GM19193 (cell line): ENCODE measurements around the gene MIER1.

Source experiments
- POLR2A ChIP-seq: IDR thresholded peaks from 4 replicates; pipeline ENCODE4 v1.6.1; 2011; ENCODE audit not compliant: insufficient read depth, insufficient read length; ENCODE audit errors: extremely low read depth

The MIER1 gene

DNA sequence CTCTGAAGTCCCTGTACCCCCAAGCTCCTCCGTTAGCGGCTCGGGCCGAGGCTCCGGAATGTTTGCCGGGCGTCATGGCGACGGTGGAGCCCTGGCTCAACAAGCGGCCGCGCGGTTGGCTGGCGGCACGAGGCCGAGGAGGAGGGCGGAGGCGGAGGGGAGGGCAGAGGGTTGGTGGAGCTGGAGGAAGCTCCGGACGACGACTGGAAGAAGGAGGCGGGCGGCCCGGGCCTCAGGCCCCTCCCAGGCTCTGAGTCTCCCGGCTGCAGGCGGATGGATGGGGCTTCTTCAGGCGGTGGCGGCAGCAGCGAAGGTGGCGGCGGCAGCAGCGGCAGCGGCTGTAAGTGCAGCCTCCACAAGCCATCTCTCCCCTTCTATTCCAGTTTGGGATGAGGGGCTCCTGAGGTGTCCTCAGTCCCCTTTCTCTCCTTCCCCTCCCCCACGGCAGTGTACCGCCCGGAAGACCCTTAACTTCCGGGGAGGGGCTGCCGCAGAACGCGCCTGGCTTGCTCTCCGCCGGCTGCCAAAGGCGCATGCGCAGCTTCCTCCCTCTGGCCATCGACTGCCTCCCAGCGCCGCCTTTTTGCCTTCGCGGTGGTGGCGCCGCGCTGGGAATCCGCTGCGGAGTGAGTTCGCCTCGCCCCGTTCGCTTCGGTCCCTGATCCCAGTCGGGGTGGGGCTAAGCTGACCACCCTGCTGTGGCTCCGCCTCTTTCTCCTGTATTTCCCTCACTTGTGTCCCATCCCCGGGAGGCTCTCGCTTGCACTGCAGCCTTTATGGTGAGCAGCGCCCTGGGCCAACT lies at the start of gene MIER1, which contains the start of gene DNAI4:
MIER1 (plus strand) TSS at position 235 of the 802 bp plus-strand sequence; CDS start at position 274, 39 bp downstream.
DNAI4 (minus strand) TSS at position 101 of the 802 bp plus-strand sequence; CDS start at position 76, 25 bp downstream.
- TF ChIP-seq POLR2A, result peak; percentile 91

DNA sequence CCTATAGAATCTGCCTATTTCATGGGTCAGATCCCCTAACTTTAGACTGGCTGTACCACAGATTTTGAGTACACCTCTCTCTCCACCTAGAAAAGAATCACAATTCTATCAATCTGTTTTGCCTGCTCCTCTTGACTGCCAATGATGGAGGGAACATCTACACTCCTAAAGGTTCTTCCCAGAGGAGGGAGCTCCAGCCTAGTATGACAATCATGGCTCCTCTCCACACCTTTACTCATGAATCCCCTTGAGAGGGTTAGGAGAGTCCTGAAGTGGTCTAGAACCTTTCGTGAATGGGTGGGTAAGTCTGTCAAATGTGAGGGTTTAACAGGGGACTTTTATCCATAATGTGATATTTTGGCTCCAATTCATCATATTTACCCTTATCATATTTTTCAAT lies 48.1 kb upstream of the MIER1 start:
- TF ChIP-seq POLR2A, result no peak

DNA sequence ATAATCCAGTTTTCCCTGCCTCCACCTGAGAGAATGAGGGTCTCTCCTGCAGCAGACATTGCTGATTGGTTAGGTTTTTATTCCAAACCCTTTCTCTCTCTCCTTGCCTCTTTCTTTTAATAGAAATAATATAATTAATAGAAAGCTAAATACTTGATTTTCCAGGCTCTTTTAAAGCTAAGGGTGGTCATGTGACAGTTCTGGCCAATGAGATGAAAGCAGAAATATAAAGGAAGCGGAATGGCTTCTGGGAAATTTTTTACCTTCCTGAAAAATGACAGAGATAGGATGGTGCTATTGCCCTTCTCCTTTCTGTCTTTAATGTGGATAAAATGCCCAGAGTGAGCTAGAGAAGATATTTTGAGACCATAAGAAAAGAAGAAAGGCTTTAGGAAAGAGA lies 35.8 kb upstream of the MIER1 start:
- no peak for TF ChIP-seq POLR2A

- TF ChIP-seq POLR2A, result no peak
Observed at GRCh38 chr1:66890621-66891020, 34.2 kb upstream of the MIER1 start.

GRCh38 chr1:66893712-66894111 lies 31.1 kb upstream of the MIER1 start:
- TF ChIP-seq POLR2A, result no peak

- no peak for TF ChIP-seq POLR2A
Observed at GRCh38 chr1:66916320-66916719, 8.5 kb upstream of the MIER1 start.

DNA sequence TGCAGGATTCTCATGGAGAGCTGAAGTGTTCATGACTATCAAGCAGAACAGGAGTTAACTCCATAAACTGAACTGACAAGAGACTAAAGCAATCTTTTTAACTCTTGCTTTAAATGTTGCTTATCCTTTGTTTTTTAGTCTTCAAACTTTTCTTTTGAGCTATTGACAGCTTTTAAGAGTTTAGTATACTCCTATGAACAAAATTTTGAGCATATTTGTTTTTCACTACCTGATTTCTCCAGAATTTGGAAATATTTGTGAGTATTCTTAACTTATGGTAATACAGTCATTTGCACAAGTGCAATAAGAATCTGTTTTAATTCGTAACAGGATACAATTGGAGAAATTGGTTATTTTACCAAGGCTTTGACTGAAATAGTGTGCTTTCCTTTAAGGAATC lies 7.3 kb upstream of the MIER1 start:
- no peak for TF ChIP-seq POLR2A

GRCh38 chr1:66919063-66919462 lies 5.7 kb upstream of the MIER1 start:
- TF ChIP-seq POLR2A, result no peak

GRCh38 chr1:66919828-66920227 lies 5.0 kb upstream of the MIER1 start:
- TF ChIP-seq POLR2A, result no peak

- TF ChIP-seq POLR2A, result no peak
Observed at GRCh38 chr1:66920543-66920942, 4.2 kb upstream of the MIER1 start.

GRCh38 chr1:66925558-66925910 lies 744 bp downstream of the MIER1 start:
- TF ChIP-seq POLR2A, result no peak

GRCh38 chr1:66925944-66926343 lies 1.2 kb downstream of the MIER1 start:
- no peak for TF ChIP-seq POLR2A

DNA sequence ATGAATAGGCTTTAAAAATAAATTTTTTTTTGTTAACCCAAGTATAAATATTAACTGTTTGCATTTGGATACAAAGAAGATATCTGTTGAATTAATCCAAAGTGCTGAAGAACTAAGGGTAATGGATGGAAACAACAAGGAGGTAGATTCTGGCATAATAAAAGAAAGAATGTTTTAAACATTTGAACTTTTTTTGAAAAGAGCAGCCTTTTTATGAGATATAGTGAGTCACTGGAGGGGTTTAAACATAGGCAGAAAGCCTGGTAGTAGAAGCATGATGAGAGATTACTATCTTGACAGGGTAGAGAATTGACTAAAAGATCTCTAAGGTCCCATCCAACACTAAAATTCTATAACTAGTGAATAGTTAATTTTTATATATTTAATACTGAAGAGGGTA lies 2.7 kb downstream of the MIER1 start:
- no peak for TF ChIP-seq POLR2A

DNA sequence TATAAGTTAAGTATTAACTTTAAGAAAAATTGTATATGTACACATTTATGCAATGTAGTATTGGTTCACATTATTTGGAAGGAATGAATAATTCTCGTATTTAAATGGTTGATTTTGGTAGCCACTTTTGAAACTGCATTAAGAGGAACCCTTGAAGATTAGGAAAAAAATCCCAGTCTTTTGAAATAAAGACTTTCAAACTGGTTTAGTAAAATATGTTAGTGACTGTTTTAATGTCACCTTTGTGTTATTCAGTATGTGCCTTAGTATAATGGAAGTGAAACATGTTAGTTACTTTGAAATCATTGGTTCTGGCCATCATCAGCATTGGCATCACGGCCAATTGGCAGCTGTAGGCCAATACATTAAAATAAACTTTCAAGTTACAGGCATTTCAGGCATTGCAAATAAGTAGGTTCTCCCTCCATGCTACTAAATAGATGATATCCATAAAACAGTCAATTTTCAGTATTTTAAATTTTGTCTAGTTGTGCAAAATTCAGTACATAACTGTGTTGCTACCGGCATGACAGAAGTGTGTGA lies 4.4 kb downstream of the MIER1 start:
- no peak for TF ChIP-seq POLR2A

DNA sequence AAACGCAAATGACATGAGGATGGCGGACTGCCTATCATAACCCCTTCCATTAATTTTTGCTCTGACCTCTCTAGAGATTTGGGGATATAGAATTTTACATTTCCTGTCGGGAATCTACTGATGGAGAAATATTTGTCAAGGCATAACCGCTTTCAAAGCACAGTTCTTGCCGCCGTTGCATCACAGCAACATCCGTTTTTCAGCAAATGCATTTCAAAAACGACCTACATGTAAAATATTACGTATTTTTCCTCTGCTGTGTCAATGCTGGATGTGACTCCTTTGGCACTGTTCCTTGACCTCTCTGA lies 4.9 kb downstream of the MIER1 start:
- no peak for TF ChIP-seq POLR2A

DNA sequence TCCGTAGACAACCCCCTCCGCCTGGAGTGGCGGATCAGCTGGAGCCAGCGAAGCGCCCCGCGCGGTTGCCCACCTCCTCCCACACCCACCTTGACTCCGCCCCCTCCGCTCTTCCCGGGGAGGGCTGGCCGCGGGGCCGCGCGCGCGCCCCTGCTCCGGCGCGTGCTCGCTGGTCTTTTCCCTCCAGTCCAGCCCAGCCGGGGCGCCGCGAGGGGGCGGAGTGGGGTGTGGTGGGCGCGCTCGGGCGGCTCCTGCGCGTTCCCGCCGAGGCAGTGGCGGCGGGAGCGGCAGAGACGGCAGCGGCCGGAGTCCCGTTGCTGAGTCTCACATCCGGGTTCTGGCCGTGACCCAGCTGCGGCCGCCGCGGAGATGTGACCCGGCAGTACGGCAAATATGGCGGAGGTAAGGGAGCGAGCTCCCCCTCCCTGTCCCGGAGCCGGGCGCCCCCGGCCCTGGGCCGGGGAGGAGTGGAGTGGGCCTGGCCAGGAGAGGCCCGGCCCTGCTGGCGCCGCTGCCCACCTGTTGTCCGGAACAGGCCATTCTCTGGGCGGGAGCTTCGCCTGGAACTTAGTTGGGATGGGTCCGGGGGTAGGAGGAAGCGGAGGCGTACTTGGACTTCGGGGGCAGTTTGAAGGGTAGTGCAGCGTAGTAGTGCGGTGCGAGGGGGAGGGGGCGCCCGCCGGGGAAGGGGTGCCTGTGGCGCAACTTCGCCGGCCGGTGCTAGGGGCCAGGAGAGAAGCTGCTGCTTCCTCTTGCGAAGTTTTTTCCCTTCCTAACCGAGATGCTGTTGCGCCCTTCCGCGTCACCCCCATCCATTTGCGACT lies 5.4 kb downstream of the MIER1 start:
- peak; percentile 78 for TF ChIP-seq POLR2A
